ENCODE measurements around the gene C12orf42.

C12orf42 gene

DNA sequence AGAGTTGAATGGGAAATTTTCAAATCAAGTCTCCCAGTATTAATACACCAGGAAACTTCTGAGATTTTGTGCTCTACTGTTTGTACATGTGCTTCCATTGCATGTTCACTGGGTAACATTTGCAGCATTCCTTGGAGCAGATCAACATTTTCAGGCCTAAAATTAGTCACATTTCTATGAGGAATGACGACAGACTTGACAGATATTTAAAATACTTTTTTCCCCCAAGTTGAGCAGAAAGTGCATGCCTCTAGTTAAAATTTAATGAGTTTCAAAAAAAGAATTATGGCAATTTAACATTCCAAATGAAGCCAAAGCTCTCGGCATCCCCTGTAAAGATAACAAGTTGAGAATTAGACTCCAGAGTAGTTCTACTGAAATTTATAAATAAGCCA lies 72.3 kb downstream of the C12orf42 start:
- Histone ChIP-seq H3K36me3 (no peaks in the 10 kb centered on the region), H3K4me1 (peaks cover 23% of the 10 kb centered on the region), H3K4me3 (ENCODE audit: low read depth, low read length) (no peak overlapping the region), H3K9me3 (no peaks in the 10 kb centered on the region), H3K27me3 (no peaks in the 10 kb centered on the region)
- no peak for DNase-seq
- TF ChIP-seq, protein P1, sequence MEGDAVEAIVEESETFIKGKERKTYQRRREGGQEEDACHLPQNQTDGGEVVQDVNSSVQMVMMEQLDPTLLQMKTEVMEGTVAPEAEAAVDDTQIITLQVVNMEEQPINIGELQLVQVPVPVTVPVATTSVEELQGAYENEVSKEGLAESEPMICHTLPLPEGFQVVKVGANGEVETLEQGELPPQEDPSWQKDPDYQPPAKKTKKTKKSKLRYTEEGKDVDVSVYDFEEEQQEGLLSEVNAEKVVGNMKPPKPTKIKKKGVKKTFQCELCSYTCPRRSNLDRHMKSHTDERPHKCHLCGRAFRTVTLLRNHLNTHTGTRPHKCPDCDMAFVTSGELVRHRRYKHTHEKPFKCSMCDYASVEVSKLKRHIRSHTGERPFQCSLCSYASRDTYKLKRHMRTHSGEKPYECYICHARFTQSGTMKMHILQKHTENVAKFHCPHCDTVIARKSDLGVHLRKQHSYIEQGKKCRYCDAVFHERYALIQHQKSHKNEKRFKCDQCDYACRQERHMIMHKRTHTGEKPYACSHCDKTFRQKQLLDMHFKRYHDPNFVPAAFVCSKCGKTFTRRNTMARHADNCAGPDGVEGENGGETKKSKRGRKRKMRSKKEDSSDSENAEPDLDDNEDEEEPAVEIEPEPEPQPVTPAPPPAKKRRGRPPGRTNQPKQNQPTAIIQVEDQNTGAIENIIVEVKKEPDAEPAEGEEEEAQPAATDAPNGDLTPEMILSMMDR (IDR thresholded peaks at IDR 0.05; ENCODE audit: low read depth, low read length): no peak

DNA sequence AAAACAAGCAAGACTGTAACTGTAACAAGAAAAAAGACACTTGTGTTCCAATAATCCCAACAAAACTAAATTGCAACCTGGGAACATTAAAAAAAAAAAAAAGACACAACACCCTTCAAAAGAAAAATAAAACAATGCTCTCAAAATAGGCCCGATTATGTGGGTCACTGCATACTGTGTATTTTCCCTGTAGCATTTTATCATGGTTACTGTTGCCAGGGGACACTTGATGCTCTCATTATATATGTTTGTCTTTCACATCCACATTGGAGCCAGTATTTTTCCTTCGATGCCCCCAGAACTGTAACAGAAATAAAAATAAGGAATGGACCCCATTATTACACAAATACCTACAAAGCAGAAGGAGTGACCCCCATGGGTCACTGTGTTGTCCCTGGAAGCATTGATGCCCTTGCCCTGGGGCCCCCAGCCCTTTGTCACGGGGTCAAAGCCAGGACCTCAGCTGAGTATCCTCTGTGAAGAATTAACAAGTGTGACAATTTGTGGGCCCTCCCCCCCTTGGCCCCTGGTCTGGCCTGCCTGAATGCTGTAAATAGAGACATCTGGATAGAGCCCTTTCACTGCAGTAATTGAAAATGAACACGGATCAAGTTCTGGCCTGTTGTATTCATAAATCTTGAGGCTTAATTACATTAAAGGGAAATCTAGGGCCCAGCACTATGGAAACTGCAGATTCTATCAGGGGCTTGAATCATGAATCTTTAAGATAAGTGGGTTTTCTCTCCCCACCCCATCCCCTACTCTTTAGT lies 72.8 kb downstream of the C12orf42 start:
- Histone ChIP-seq H3K36me3 (no peaks in the 10 kb centered on the region), H3K27me3 (no peaks in the 10 kb centered on the region), H3K4me1 (peaks cover 29% of the 10 kb centered on the region), H3K4me3 (ENCODE audit: low read depth, low read length) (no peak overlapping the region), H3K9me3 (no peaks in the 10 kb centered on the region)
- peak; percentile 79 for DNase-seq
- TF ChIP-seq, protein P1 (IDR thresholded peaks at IDR 0.05; ENCODE audit: low read depth, low read length): no peak

DNA sequence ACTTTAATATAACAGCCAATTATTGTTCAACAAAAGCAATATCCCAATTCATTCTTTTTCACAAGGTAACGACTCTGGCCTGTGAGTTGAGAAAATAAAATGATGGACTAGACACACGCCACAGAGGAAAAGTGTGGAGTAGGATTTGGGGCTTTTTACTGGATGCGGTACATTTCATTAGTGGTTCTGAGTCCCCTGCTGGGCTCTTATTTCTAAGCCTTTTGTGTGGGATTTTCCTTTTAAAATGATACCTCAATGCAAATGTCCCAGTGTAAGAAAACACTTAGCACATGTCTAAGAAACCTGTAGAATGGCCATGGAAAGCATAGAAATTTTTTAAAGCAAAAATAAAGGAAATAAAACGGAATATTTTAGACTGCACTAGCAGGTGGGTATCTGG lies 73.4 kb downstream of the C12orf42 start:
- no peaks in the 10 kb centered on the region for H3K9me3 ChIP-seq
- DNase-seq: no peak
- TF ChIP-seq, protein P1 (IDR thresholded peaks at IDR 0.05; ENCODE audit: low read depth, low read length): no peak

DNA sequence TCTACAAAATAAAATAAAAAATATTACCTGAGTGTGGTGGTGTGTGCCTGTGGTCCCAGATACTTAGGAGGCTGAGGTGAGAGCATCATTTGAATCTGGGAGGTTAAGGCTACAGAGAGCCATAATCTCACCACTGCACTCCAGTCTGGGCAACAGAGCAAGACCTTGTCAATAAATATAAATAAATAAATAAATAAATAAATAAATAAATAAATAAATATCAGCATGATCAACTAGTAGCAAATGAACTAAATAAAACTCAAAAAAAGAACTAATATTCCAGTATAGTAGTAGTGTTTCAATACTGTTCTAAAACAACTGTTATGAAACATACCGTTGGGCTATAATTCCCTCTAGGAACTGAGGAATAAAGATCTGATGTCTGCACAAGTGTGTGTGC lies 74.4 kb downstream of the C12orf42 start:
- Histone ChIP-seq H3K4me3 (ENCODE audit: low read depth, low read length) (no peak overlapping the region), H3K36me3 (no peaks in the 10 kb centered on the region), H3K27me3 (no peaks in the 10 kb centered on the region), H3K9me3 (no peaks in the 10 kb centered on the region), H3K4me1 (peaks cover 36% of the 10 kb centered on the region)
- TF ChIP-seq, protein P1 (IDR thresholded peaks at IDR 0.05; ENCODE audit: low read depth, low read length): no peak
- DNase-seq: no peak

More for the DNA sequence above, 73.4 kb downstream of the C12orf42 start:
- Histone ChIP-seq H3K4me3 (ENCODE audit: low read depth, low read length) (no peak overlapping the region), H3K4me1 (peaks cover 32% of the 10 kb centered on the region), H3K27me3 (no peaks in the 10 kb centered on the region), H3K36me3 (no peaks in the 10 kb centered on the region)

DNA sequence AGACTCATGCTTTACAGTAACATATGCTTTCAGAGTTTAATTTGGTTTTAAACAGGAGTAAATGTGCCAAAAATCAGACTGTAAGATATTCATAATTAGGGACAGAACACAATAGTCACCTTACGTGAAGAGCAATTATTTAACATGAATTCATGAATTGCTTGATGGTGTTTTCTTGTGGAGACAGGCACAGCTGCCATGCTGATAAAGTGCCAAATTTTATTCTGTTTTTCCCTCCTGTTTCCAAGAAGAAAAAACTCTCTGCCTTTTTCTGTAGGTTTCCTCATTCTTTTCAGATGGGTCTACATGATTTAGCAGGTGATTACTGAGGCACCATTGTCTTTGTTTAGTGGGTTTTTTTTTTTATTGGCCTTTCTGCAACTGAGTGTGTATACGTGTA lies 80.1 kb downstream of the C12orf42 start:
- no peaks in the 10 kb centered on the region for H3K9me3 ChIP-seq
- no peak for DNase-seq
- no peaks in the 10 kb centered on the region for H3K36me3 ChIP-seq
- peaks cover 18% of the 10 kb centered on the region for H3K4me1 ChIP-seq
- TF ChIP-seq, protein P1 (IDR thresholded peaks at IDR 0.05; ENCODE audit: low read depth, low read length): no peak
- no peak overlapping the region for H3K4me3 ChIP-seq (ENCODE audit: low read depth, low read length)
- H3K27me3 ChIP-seq: no peaks in the 10 kb centered on the region

DNA sequence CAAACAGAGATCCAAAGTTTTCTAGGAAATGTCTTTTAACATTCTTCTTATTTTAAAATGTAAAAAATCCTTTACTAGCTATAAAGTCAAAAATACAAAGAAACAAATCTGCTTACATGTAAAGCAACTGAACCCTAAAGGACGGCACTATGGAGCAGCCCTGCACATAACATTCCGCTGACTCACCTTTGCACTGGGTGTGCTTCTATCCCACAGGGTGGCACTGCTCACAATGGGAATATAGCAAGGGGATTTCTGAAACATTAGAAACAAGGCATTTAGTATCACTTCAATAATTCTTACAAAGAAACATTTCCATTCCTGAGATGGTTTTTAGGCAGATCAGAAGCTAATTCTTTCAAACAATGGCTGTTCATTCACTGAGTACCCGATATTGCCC lies 94.3 kb downstream of the C12orf42 start:
- Histone ChIP-seq H3K4me3 (ENCODE audit: low read depth, low read length) (no peak overlapping the region), H3K27me3 (no peaks in the 10 kb centered on the region), H3K4me1 (peaks cover 6% of the 10 kb centered on the region; the same call in 1 of the 2 replicates), H3K36me3 (no peaks in the 10 kb centered on the region), H3K9me3 (no peaks in the 10 kb centered on the region)
- TF ChIP-seq, protein P1 (IDR thresholded peaks at IDR 0.05; ENCODE audit: low read depth, low read length): peak; percentile 48
- peak; percentile 23 for DNase-seq

Data from BE2C (cell line).